MCF 10A (cell line): ENCODE measurements around the gene SOX5. TPM values are rescaled to one million over a fixed set of nuclear protein-coding genes. Genes with fewer than 3 reads are reported as not detected.

Experiments
- BruUV-seq: library from RNA; stranded (reverse); fragments of 400-500 nt; replicated peaks from 2 replicates; lab custom pipeline; 2021; lab: Mats Ljungman, UMichigan
- CTCF ChIA-PET: fragments of 300-600 bp; sonication (Branson Sonifier 250); formaldehyde crosslinking; extraction: SDS; loops from one replicate; lab custom pipeline; 2021; ENCODE audit warnings: antibody characterized with exemption, inconsistent platforms; lab: Yijun Ruan, JAX
- POLR2A ChIA-PET: fragments of 300-600, 350-650 bp; sonication (Branson Sonifier 250); formaldehyde crosslinking; extraction: SDS; loops from one replicate; lab custom pipeline; 2020; ENCODE audit warnings: antibody characterized with exemption, inconsistent platforms; lab: Yijun Ruan, JAX
- DNase-seq: peaks from one replicate; pipeline ENCODE4 v3.0.0-alpha.2; 2018; ENCODE audit not compliant: unreplicated experiment
- H3K27ac Mint-ChIP-seq: one replicate; pipeline ENCODE4 v1.8.0; 2022; ENCODE audit warnings: mild to moderate bottlenecking, low read depth, mixed read lengths; ENCODE audit not compliant: unreplicated experiment
- H3K27me3 Mint-ChIP-seq: one replicate; pipeline ENCODE4 v1.8.0; 2022; ENCODE audit warnings: mixed read lengths; ENCODE audit not compliant: insufficient read depth, unreplicated experiment
- H3K36me3 Mint-ChIP-seq: one replicate; pipeline ENCODE4 v1.8.0; 2022; ENCODE audit warnings: mild to moderate bottlenecking, moderate library complexity, mixed read lengths; ENCODE audit not compliant: insufficient read depth, unreplicated experiment
- H3K4me1 Mint-ChIP-seq: one replicate; pipeline ENCODE4 v1.8.0; 2022; ENCODE audit warnings: mixed read lengths; ENCODE audit not compliant: insufficient read depth, unreplicated experiment
- H3K4me3 Mint-ChIP-seq: one replicate; pipeline ENCODE4 v1.8.0; 2022; ENCODE audit warnings: mild to moderate bottlenecking, moderate library complexity, mixed read lengths; ENCODE audit not compliant: unreplicated experiment
- H3K9me3 Mint-ChIP-seq: one replicate; pipeline ENCODE4 v1.8.0; 2022; ENCODE audit warnings: mixed read lengths; ENCODE audit not compliant: unreplicated experiment
- intact Hi-C: fragments of 100-400 bp; cut with micrococcal nuclease; formaldehyde crosslinking; loops from 2 replicates; pipeline ENCODE4 v1.14.1; 2022
- total RNA-seq: library from RNA; stranded (reverse); gene quantifications from 2 replicates; pipeline ENCODE4 v1.2.3, GENCODE V29; 2022
- TF ChIP-seq, protein P1 (sequence below): fragments of 200-600 bp; IDR thresholded peaks from one replicate; pipeline ENCODE4 v1.8.0; 2022; ENCODE audit warnings: antibody characterized with exemption, mild to moderate bottlenecking; ENCODE audit not compliant: unreplicated experiment

The SOX5 gene
- total RNA-seq, 1 experiment from 2014 or later, result 0.91 TPM

DNA sequence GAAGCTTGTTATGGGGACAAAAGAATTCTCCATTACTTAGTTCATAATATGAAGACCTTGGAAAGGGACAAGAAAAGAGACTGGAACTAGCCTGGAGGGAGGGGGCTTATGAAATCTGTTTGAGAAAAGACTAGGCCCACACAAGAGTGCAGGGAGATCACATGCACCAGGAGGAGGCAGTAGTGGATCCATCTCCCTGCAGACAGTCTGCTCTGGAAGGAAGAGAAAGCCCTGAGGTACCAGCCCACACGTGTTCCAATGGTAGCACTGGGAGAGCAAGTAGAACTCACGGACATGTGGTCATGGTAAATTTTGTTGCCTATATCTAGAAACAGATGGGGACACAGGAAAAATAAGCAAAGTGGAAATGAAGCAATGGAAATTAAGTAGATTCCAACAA, 445.4 kb downstream of the SOX5 start:
- ChIA-PET POLR2A (no interaction called here), CTCF (no interaction called here)
- no TSS peak for BruUV-seq
- intact Hi-C loops, result no loop called here
- H3K4me1 Mint-ChIP-seq, result no peaks in the 10 kb centered on the region
- no peak overlapping the region for H3K27ac Mint-ChIP-seq
- no peak for DNase-seq
- TF ChIP-seq, protein P1, sequence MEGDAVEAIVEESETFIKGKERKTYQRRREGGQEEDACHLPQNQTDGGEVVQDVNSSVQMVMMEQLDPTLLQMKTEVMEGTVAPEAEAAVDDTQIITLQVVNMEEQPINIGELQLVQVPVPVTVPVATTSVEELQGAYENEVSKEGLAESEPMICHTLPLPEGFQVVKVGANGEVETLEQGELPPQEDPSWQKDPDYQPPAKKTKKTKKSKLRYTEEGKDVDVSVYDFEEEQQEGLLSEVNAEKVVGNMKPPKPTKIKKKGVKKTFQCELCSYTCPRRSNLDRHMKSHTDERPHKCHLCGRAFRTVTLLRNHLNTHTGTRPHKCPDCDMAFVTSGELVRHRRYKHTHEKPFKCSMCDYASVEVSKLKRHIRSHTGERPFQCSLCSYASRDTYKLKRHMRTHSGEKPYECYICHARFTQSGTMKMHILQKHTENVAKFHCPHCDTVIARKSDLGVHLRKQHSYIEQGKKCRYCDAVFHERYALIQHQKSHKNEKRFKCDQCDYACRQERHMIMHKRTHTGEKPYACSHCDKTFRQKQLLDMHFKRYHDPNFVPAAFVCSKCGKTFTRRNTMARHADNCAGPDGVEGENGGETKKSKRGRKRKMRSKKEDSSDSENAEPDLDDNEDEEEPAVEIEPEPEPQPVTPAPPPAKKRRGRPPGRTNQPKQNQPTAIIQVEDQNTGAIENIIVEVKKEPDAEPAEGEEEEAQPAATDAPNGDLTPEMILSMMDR, result no peak
- no peaks in the 10 kb centered on the region for H3K36me3 Mint-ChIP-seq
- peaks cover 21% of the 10 kb centered on the region for H3K9me3 Mint-ChIP-seq
- H3K27me3 Mint-ChIP-seq, result no peaks in the 10 kb centered on the region
- H3K4me3 Mint-ChIP-seq, result no peak overlapping the region

DNA sequence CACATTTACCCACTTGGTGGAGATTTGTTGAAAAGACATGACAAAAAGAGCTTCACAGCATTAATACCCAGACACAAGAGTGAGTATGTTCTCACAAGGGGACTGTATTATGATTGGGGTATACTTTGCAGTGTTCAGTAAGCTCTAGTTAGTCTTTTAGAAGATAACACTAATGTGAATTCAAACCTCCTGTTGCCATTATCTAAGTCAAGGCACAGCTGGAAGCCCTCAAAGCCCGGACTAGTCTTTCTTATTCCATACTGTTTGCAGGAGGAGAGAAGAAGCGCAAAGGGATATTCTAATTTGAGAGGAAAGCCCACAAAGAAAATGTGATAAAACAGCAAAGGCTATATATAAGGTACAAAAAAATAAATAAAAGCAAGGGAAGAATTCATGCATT, 445.9 kb downstream of the SOX5 start:
- ChIA-PET CTCF (no interaction called here), POLR2A (no interaction called here)
- intact Hi-C loops, result no loop called here
- no peaks in the 10 kb centered on the region for H3K4me1 Mint-ChIP-seq
- no peaks in the 10 kb centered on the region for H3K36me3 Mint-ChIP-seq
- TF ChIP-seq, protein P1, result no peak
- H3K4me3 Mint-ChIP-seq, result no peak overlapping the region
- no peak overlapping the region for H3K27ac Mint-ChIP-seq
- DNase-seq, result no peak
- peaks cover 26% of the 10 kb centered on the region for H3K9me3 Mint-ChIP-seq
- no TSS peak for BruUV-seq
- H3K27me3 Mint-ChIP-seq, result no peaks in the 10 kb centered on the region

DNA sequence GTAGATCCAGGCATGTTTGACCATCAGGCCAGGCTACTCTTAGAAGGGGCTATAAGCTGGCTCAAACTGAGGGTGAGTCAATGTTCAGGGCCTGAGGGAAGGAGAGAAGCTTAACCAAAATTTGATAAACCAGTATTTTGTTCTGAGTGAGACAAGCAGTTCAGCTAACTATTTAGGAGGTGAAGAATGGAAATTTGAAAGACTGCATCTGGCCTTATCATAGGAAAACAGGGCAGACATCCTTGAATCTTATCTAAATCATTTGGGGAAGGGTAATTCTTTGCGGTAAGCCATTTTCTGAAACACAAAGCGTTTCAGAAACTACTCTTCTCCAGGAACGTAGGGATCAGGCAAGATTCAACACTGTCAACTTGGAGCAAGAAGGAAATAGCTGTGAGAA, 447.2 kb downstream of the SOX5 start:
- H3K27me3 Mint-ChIP-seq, result no peaks in the 10 kb centered on the region
- intact Hi-C loops, result no loop called here
- H3K27ac Mint-ChIP-seq, result no peak overlapping the region
- CTCF ChIA-PET, result no interaction called here
- TF ChIP-seq, protein P1, result no peak
- no peak for DNase-seq
- POLR2A ChIA-PET, result no interaction called here
- no TSS peak for BruUV-seq
- H3K36me3 Mint-ChIP-seq, result no peaks in the 10 kb centered on the region
- H3K4me3 Mint-ChIP-seq, result no peak overlapping the region
- no peaks in the 10 kb centered on the region for H3K4me1 Mint-ChIP-seq
- peaks cover 29% of the 10 kb centered on the region for H3K9me3 Mint-ChIP-seq

DNA sequence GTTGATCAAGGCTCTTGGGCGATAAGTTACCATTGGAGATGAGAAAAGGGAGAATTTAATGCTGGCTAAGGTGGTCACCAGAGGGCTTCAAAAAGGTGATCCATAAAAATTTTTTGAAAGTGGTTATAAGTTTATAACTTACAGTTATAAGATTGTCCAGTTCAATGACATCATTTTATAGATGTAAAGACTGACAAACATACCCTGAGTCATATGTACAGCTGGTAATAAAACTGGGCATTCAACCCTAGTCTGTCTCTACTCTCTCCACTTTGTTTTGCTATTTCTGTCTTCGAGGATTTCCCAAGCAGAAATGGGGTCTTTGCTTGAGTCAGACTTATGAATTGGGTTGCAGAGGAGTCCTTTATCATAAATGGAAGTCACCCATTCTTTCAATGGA, 454.0 kb downstream of the SOX5 start:
- ChIA-PET POLR2A (no interaction called here), CTCF (no interaction called here)
- Mint-ChIP-seq H3K9me3 (peaks cover 17% of the 10 kb centered on the region), H3K36me3 (no peaks in the 10 kb centered on the region), H3K27ac (no peak overlapping the region), H3K4me3 (no peak overlapping the region), H3K27me3 (no peaks in the 10 kb centered on the region), H3K4me1 (no peaks in the 10 kb centered on the region)
- TF ChIP-seq, protein P1, result no peak
- intact Hi-C loops, result no loop called here
- no peak for DNase-seq
- no TSS peak for BruUV-seq
